GM18907 (cell line): ENCODE measurements around the gene PAX8.

Experiments used
- ATAC-seq: cut with Tn5 transposase; IDR thresholded peaks from one replicate; pipeline ENCODE4 v1.9.1; 2021; ENCODE audit warnings: mild to moderate bottlenecking, moderate library complexity; ENCODE audit not compliant: unreplicated experiment

Gene PAX8

DNA sequence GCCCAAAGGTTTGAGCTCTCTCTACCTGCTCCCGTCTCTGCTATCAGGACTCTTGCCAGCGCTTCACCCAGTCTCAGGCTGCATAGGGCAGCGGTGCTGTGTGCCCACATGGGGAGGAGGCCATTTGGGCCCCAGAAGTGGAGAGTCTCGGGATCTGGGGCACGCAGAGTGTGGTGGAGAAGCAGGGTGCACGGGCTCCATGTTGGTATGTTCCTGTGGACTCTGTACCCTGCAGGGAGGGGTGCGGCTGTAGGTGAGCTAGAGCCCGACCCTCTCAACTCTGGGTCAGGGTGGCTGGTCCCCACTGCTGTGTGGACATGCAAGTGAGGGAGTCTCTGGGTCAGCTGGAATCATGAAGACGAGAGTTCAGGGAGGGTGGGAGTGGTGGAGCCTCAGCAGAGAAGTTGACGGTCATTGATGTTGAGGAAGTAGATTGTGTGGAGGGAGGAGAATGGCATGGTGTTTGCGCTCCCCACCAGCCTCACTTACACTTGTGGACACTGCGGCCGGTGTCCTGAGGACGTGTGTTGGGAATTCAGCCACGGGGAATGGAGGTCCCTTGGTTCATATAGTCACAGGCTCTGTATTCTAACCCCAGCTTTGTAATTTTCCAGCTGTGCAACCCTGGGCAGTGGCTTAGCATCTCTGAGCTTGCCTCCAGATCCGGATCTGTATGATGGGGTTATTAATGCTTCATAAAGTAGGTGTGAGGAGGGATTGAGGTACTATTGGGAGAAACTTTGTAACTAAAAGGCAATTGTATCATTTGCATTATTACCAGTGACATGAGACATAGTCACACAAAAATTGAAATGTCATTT, 105.8 kb downstream of the PAX8 start:
- no peak for ATAC-seq

DNA sequence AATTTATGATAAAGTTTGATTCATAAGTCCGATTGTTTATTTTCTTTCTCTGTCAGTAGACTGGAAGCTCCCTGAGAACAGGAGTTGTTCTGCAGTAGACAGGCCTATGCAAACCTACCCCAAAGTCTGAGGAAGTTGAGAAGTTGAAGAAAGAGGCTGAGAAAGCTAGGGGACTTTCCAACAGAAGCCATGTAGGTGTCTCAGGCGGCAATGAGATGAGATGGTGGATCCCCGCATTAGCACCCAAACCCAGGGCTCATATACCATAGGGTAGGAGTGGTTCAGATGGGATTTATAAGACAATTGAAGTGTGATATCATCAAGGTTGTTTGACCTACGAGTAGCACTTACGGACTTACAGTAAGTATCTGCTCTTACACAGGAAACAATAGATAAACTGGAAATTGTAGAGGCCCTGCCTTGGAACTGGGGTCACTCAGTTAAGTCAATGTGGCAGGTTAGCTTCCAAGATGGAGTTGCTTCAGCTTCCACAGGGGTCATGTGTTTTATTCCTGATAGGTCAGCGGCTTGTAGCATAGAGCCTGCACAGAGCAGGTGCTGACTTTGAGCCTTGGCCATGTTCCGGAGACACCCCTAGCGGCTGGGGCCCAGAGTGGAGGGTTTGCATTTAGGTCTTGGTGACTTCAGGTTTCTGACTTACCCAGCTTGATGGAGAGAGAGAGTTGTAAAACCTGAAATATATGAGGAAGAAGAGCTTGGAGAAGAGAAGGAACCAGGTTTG, 107.2 kb downstream of the PAX8 start:
- no peak for ATAC-seq

DNA sequence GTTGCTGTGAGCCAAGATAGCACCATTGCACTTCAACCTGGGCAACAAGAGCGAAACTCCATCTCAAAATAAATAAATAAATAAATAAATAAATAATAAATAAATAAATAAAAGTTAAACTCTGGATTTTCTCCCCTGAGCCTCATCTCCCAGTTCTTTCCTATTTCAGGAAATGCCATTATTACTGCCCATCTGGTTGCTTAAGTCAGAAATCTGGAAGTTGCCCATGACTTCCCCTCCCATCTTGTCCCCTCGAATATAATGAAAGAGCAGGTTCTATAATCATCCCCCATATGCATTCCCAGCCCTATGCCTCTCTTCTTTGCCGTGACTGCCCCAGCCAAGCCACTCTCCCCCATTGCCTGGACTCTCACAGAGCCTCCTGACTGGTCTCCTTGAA, 109.1 kb downstream of the PAX8 start:
- ATAC-seq, result no peak

DNA sequence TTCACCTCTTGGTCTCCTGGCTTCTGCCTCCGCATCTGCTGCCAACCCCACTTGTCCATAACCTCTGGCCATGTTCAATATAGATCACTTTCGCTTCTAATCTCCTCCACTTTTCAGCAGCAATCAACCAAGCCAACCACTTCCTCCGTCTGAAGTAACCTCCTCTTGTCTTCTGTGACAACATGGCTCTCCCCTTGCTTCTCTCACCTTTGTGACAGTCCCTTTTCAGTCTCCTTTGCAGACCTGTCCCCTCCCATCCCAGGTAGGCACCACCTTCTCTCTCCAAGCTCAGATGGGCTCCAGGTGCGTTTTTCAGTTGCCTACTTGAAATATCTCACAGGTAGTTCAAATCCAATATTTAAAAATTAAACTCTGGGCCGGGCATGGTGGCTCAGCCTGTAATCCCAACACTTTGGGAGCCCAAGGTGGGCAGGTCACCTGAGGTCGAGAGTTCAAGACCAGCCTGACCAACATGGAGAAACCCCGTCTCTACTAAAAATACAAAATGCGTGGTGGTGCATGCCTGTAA, 109.7 kb downstream of the PAX8 start:
- ATAC-seq, result no peak

DNA sequence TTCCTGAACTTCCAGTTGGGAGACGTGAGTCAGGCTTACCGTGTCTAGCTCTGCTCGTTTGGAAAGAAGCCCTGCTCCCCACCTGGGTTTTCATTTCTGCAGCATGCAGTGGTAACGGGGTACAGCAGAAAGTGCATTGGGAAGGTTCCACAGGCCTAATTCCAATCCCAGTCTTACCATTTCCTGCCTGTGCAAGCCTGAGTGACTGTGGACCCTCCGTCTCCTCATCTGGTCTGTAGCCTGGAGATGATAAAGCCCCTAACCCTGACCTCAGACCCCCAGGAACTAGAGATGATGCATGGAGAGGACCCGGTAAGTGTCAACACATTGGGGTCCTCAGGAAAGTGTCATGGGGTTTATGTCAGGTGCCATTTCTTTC, 110.8 kb downstream of the PAX8 start:
- ATAC-seq, result no peak

DNA sequence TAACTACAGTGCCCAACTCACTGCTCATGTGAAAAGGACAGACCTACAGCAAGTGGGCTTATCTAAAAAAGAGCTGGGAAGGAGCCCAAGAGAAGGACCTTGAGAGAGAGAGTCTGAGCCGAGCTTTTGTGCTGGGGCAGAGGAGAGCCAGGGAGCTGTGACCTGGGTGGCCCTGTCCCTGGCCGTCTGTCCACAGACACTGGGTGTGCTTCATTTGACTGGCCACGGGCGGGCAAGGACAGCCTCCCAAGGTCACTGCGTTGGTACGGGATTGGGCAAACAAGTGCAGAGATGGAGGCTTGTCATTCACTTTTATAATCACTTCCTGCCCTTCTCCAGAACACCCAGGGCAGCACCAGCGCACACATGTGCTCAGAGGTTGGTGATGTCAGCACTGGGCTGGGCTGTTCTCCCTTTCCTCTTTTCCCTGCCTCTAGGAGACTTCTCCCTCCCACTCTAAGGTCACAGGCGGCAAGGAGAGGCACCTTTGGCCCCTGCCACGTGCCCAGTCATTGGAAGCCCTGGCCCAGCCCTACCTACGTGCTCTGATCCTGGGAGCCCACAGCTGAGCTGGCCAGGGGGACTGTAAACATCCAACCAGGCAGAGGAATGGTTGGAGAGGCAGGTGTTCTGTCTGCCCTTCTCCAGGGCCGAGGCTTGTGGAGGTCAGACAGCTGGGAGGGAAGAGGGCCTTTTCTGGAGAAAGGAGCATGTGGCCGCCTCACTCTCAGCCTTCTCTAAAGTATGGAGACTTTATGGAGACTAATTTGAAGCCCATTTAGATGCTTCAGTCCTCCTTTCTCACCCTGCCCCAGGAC, 111.4 kb downstream of the PAX8 start:
- ATAC-seq, result no peak

DNA sequence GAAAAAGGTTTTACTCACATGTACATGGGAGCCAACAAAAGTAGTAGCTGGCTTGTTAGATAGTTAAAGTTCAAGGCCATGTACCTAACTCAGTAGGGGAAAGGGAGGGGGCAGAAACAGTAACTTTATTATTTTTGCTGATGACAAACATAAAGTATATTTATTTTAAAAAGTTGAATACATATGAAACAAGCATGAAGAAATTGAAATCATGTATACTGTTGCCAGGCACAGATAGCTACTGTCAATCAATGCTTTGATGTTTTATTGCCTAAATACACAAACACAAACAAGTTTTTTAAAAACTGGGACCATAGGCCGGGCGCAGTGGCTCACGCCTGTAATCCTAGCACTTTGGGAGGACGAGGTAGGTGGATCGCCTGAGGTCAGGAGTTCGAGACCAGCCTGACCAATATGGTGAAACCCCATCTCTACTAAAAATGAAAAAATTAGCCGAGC, 112.5 kb downstream of the PAX8 start:
- no peak for ATAC-seq
